Tibial nerve (tissue), 3 donors: ENCODE measurements around the gene FAM78A.

Experiments
- CTCF ChIP-seq, 5 experiments: fragments of 200-600 bp in 3 of 5; fragments of 450-650 bp in 2 of 5; sonication (generic) in 3 of 5; IDR thresholded peaks; one replicate each; pipeline ENCODE4 v1.5.1; 2016 to 2019; ENCODE audit warnings: antibody characterized with exemption in 5 of 5, mild to moderate bottlenecking in 3 of 5, moderate library complexity in 2 of 5
- POLR2A ChIP-seq, 2 donors: fragments of 450-650 bp; IDR thresholded peaks; one replicate each; pipeline ENCODE4 v1.6.1; 2017; ENCODE audit warnings: antibody characterized with exemption in 2 of 2, mild to moderate bottlenecking in 2 of 2, moderate library complexity in 2 of 2

DNA sequence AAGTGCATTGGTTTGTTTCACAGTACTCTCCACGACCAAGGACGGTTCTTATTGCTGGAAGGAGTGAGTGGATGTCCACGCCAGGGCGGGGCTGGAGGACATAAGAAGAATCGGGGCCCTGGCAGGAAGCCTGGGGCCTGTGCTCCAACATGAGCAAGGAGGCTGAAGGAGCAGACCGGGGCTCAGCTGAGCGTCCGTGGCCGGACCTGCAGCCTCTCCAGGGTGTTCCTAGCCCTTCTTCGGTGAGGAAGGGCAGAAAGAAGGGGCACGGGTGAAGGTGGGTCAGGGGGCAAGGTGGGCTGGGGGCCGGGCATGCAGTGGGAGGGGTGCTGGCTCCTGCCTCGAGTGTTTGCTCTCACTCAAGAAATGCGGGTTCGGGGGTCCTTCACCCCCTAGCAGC, 18.1 kb downstream of the FAM78A start:
- TF ChIP-seq CTCF (IDR thresholded peaks at IDR 0.05) (no peak), POLR2A (IDR thresholded peaks at IDR 0.05) (no peak)
